ENCODE measurements around the gene PDE7B.

The PDE7B gene

GRCh38 chr6:135938576-135939207 is 87.2 kb downstream of the PDE7B start:
- TF ChIP-seq ZNF654 (tag by site-specific recombination; IDR thresholded peaks at IDR 0.05; ENCODE audit: low read depth) (peak; percentile 34; the same call in 1 of the 2 replicates), ZIC2 (tag by site-specific recombination; IDR thresholded peaks at IDR 0.05) (no peak)
- Histone ChIP-seq H3K36me3 (ENCODE audit: control insufficient read depth in 2 of 2, insufficient read depth in 1 of 2, low read length in 2 of 2) (no peaks in the 10 kb centered on the region), H3K4me1 (ENCODE audit: control insufficient read depth, insufficient read depth, low read length) (peaks cover 4% of the 10 kb centered on the region), H3K27ac (ENCODE audit: extremely low read depth, low read depth, low read length) (no peak overlapping the region), H3K9me3 (ENCODE audit: control insufficient read depth, insufficient read depth, low read depth, low read length) (no peaks in the 10 kb centered on the region), H3K4me3 (ENCODE audit: low read depth, low read length) (no peak overlapping the region)
- POLR2A ChIA-PET = no interaction called here
- CTCF ChIA-PET = interaction anchor here (0.6 to 2.9 kb wide), 15 partner anchors 8 to 488 kb away, joined by 3 to 19 read pairs (median 4); no protein-coding TSS in a partner anchor

GRCh38 chr6:135939208-135939591 is 87.7 kb downstream of the PDE7B start:
- TF ChIP-seq, protein P1, sequence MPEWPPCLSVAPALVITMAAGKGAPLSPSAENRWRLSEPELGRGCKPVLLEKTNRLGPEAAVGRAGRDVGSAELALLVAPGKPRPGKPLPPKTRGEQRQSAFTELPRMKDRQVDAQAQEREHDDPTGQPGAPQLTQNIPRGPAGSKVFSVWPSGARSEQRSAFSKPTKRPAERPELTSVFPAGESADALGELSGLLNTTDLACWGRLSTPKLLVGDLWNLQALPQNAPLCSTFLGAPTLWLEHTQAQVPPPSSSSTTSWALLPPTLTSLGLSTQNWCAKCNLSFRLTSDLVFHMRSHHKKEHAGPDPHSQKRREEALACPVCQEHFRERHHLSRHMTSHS (tag by site-specific recombination; IDR thresholded peaks at IDR 0.05) = no peak
- TF ChIP-seq ZNF530 (tag by site-specific recombination; IDR thresholded peaks at IDR 0.05; ENCODE audit: low read depth) (no peak), ZNF548 (tag by site-specific recombination; IDR thresholded peaks at IDR 0.05) (no peak), ZFP41 (tag by site-specific recombination; IDR thresholded peaks at IDR 0.05; ENCODE audit: borderline replicate concordance) (no peak), ZFP37 (tag by site-specific recombination; IDR thresholded peaks at IDR 0.05) (no peak), PRDM10 (tag by site-specific recombination; IDR thresholded peaks at IDR 0.05) (no peak), ZNF248 (tag by site-specific recombination; IDR thresholded peaks at IDR 0.05) (no peak), PRDM1 (tag by site-specific recombination; IDR thresholded peaks at IDR 0.05) (no peak), ZNF140 (tag by site-specific recombination; IDR thresholded peaks at IDR 0.05) (no peak), ZFP3 (tag by site-specific recombination; IDR thresholded peaks at IDR 0.05; ENCODE audit: low read depth) (no peak), HOXA7 (CRISPR knock-in tag; IDR thresholded peaks at IDR 0.05; ENCODE audit: borderline replicate concordance) (no peak), ZBTB48 (tag by site-specific recombination; IDR thresholded peaks at IDR 0.05) (no peak), ZNF692 (tag by site-specific recombination; IDR thresholded peaks at IDR 0.05) (no peak), IKZF3 (tag by site-specific recombination; IDR thresholded peaks at IDR 0.05) (no peak), ZNF311 (tag by site-specific recombination; IDR thresholded peaks at IDR 0.05; ENCODE audit: borderline replicate concordance) (no peak), ZNF768 (tag by site-specific recombination; IDR thresholded peaks at IDR 0.05) (no peak), ZNF777 (tag by site-specific recombination; IDR thresholded peaks at IDR 0.05; ENCODE audit: borderline replicate concordance) (no peak), ZNF362 (tag by site-specific recombination; IDR thresholded peaks at IDR 0.05) (no peak), ZNF221 (tag by site-specific recombination; IDR thresholded peaks at IDR 0.05; ENCODE audit: borderline replicate concordance) (no peak)
- TF ChIP-seq, protein P2, sequence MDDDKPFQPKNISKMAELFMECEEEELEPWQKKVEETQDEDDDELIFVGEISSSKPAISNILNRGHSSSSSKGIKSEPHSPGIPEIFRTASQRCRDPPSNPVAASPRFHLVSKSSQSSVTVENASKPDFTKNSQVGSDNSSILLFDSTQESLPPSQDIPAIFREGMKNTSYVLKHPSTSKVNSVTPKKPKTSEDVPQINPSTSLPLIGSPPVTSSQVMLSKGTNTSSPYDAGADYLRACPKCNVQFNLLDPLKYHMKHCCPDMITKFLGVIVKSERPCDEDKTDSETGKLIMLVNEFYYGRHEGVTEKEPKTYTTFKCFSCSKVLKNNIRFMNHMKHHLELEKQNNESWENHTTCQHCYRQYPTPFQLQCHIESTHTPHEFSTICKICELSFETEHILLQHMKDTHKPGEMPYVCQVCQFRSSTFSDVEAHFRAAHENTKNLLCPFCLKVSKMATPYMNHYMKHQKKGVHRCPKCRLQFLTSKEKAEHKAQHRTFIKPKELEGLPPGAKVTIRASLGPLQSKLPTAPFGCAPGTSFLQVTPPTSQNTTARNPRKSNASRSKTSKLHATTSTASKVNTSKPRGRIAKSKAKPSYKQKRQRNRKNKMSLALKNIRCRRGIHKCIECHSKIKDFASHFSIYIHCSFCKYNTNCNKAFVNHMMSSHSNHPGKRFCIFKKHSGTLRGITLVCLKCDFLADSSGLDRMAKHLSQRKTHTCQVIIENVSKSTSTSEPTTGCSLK (tag by site-specific recombination; IDR thresholded peaks at IDR 0.05) = no peak
- ChIA-PET CTCF (interaction anchor here (0.5 to 2.9 kb wide), 12 partner anchors 7 to 488 kb away, joined by 3 to 19 read pairs (median 4); no protein-coding TSS in a partner anchor), POLR2A (no interaction called here)
- H3K4me3 ChIP-seq (ENCODE audit: low read depth, low read length) = no peak overlapping the region
- no peak overlapping the region for H3K27ac ChIP-seq (ENCODE audit: extremely low read depth, low read depth, low read length)
- H3K4me1 ChIP-seq (ENCODE audit: control insufficient read depth, insufficient read depth, low read length) = peaks cover 4% of the 10 kb centered on the region
- H3K36me3 ChIP-seq (ENCODE audit: control insufficient read depth in 2 of 2, insufficient read depth in 1 of 2, low read length in 2 of 2) = no peaks in the 10 kb centered on the region
- no peaks in the 10 kb centered on the region for H3K9me3 ChIP-seq (ENCODE audit: control insufficient read depth, insufficient read depth, low read depth, low read length)

Data from HEK293 (cell line).